A549 (cell line): Measurements from ENCODE around the gene SLC46A1. TPM values are rescaled to one million over a fixed set of nuclear protein-coding genes. Genes with fewer than 3 reads are reported as not detected.

ENCODE experiments used
- ATAC-seq, 2 experiments: fragments of 200-7000 bp in 1 of 2; fragments of >200 bp in 1 of 2; cut with Nextera tagmentation in 1 of 2; cut with Tn5 transposase in 1 of 2; 3 replicates each; pipeline versions ENCODE4 v1.8.0 to v1.9.1; 2018 to 2020; ENCODE audit warnings: mild to moderate bottlenecking in 1 of 2, moderate library complexity in 1 of 2
- CTCF ChIA-PET: fragments of 300-600 bp; sonication (Branson Sonifier 250); formaldehyde crosslinking; extraction: SDS; loops from one replicate; lab custom pipeline; 2021; ENCODE audit warnings: antibody characterized with exemption, inconsistent platforms; lab: Yijun Ruan, JAX
- POLR2A ChIA-PET: fragments of 350-600 bp; formaldehyde crosslinking; extraction: SDS; loops from one replicate; lab custom pipeline; 2021; ENCODE audit warnings: antibody characterized with exemption, inconsistent platforms; lab: Yijun Ruan, JAX
- DNase-seq, 2 experiments: peaks; one replicate each; pipeline versions ENCODE4 v3.0.0 to v3.0.0-alpha.2; 2011 to 2016; ENCODE audit warnings: low read depth in 1 of 2, low spot score in 1 of 2
- FAIRE-seq: peaks from 2 replicates; lab custom pipeline; 2011; peaks lifted over from hg19 to GRCh38; lab: Jason Lieb, UNC
- H3K27ac ChIP-seq, 2 experiments: fragments of >200 bp; sonication (Bioruptor Twin); formaldehyde crosslinking; 3 replicates each; pipeline ENCODE4 v1.5.1; 2016 to 2017
- H3K4me1 ChIP-seq: fragments of >200 bp; sonication (Bioruptor Twin); formaldehyde crosslinking; 3 replicates; pipeline ENCODE4 v1.6.1; 2016
- H3K4me2 ChIP-seq: fragments of >200 bp; sonication (Bioruptor Twin); formaldehyde crosslinking; 3 replicates; pipeline ENCODE4 v1.6.1; 2016
- H3K4me3 ChIP-seq: fragments of >200 bp; sonication (Bioruptor Twin); formaldehyde crosslinking; 3 replicates; pipeline ENCODE4 v1.5.1; 2016
- H3K9me3 ChIP-seq: fragments of >200 bp; sonication (Bioruptor Twin); formaldehyde crosslinking; 3 replicates; pipeline ENCODE4 v1.6.1; 2016
- ATOH8 ChIP-seq: fragments of 250-450 bp; sonication (Bioruptor Pico); IDR thresholded peaks from 2 replicates; pipeline ENCODE4 v1.5.0; 2020; ENCODE audit warnings: low read depth, mild to moderate bottlenecking, moderate library complexity
- BCL3 ChIP-seq: fragments of >200 bp; sonication (Bioruptor Twin); formaldehyde crosslinking; IDR thresholded peaks from 3 replicates; pipeline ENCODE4 v1.6.1; 2016
- BHLHE40 ChIP-seq: IDR thresholded peaks from 2 replicates; pipeline ENCODE4 v1.6.1; 2012; ENCODE audit warnings: low read depth, low read length, inconsistent platforms
- CBX8 ChIP-seq: fragments of 200-600 bp; sonication (generic); IDR thresholded peaks from 2 replicates; pipeline ENCODE4 v1.6.1; 2016
- CEBPB ChIP-seq, 2 experiments: fragments of >200 bp in 1 of 2; sonication (Bioruptor Twin) in 1 of 2; formaldehyde crosslinking in 1 of 2; IDR thresholded peaks; 2 replicates each; pipeline ENCODE4 v1.6.1; 2012 to 2016
- CHD2 ChIP-seq: fragments of 150-350 bp; IDR thresholded peaks from 2 replicates; pipeline ENCODE4 v1.6.1; 2014; ENCODE audit warnings: low read length; ENCODE audit not compliant: partially characterized antibody
- E2F6 ChIP-seq: IDR thresholded peaks from 2 replicates; pipeline ENCODE4 v1.6.1; 2012; ENCODE audit warnings: low read depth, borderline replicate concordance
- EHMT2 ChIP-seq: fragments of 200-600 bp; sonication (generic); IDR thresholded peaks from 2 replicates; pipeline ENCODE4 v1.6.1; 2016; ENCODE audit warnings: antibody characterized with exemption, low read depth, mild to moderate bottlenecking, moderate library complexity
- ELK1 ChIP-seq: fragments of 150-350 bp; IDR thresholded peaks from 2 replicates; pipeline ENCODE4 v1.6.1; 2014; ENCODE audit warnings: low read depth, mild to moderate bottlenecking, low read length
- ESRRA ChIP-seq: fragments of 150-350 bp; IDR thresholded peaks from 2 replicates; pipeline ENCODE4 v1.6.1; 2014; ENCODE audit warnings: mild to moderate bottlenecking, low read length, borderline replicate concordance
- FOSB ChIP-seq: fragments of 250-450 bp; sonication (Bioruptor Pico); IDR thresholded peaks from 2 replicates; pipeline ENCODE4 v1.5.0; 2020; ENCODE audit warnings: mild to moderate bottlenecking, moderate library complexity
- FOSL2 ChIP-seq, 2 experiments: fragments of 450-650 bp in 1 of 2; fragments of >200 bp in 1 of 2; sonication (Bioruptor Twin) in 1 of 2; formaldehyde crosslinking; IDR thresholded peaks; 2 replicates each; pipeline versions ENCODE4 v1.5.0 to v1.6.1; 2016 to 2020; ENCODE audit warnings: mild to moderate bottlenecking in 1 of 2, moderate library complexity in 1 of 2
- FOXS1 ChIP-seq: fragments of 250-450 bp; sonication (Bioruptor Pico); IDR thresholded peaks from 2 replicates; pipeline ENCODE4 v1.5.0; 2020; ENCODE audit warnings: mild to moderate bottlenecking, moderate library complexity
- HDAC2 ChIP-seq: fragments of 200-600 bp; sonication (generic); IDR thresholded peaks from 2 replicates; pipeline ENCODE4 v1.6.1; 2016
- HOXA7 ChIP-seq: fragments of 250-450 bp; sonication (Bioruptor Pico); IDR thresholded peaks from 2 replicates; pipeline ENCODE4 v1.5.0; 2020; ENCODE audit warnings: mild to moderate bottlenecking, moderate library complexity
- HOXB5 ChIP-seq: fragments of 250-450 bp; sonication (Bioruptor Pico); IDR thresholded peaks from 2 replicates; pipeline ENCODE4 v1.5.0; 2020; ENCODE audit warnings: mild to moderate bottlenecking, moderate library complexity
- JUN ChIP-seq, 2 experiments: fragments of >200 bp; sonication (Bioruptor Twin); formaldehyde crosslinking; IDR thresholded peaks; 2 replicates in 1 of 2; 3 replicates in 1 of 2; pipeline ENCODE4 v1.6.1; 2016 to 2017
- KDM5A ChIP-seq: fragments of 200-600 bp; sonication (generic); IDR thresholded peaks from 2 replicates; pipeline ENCODE4 v1.6.1; 2016; ENCODE audit warnings: antibody characterized with exemption, mild to moderate bottlenecking
- MAZ ChIP-seq: fragments of 150-350 bp; IDR thresholded peaks from 2 replicates; pipeline ENCODE4 v1.6.1; 2014; ENCODE audit warnings: antibody characterized with exemption, low read depth, low read length, borderline replicate concordance
- NFE2L2 ChIP-seq: fragments of 150-350 bp; conservative IDR thresholded peaks from 2 replicates; pipeline ENCODE4 v1.6.1; 2014; ENCODE audit warnings: low read length
- NPAS2 ChIP-seq: fragments of 250-450 bp; sonication (Bioruptor Pico); IDR thresholded peaks from 2 replicates; pipeline ENCODE4 v1.8.0; 2022; ENCODE audit warnings: mild to moderate bottlenecking, moderate library complexity, borderline replicate concordance
- NR3C1 ChIP-seq: fragments of >200 bp; sonication (Bioruptor Twin); formaldehyde crosslinking; IDR thresholded peaks from 3 replicates; pipeline ENCODE4 v1.6.1; 2017
- PBX3 ChIP-seq: IDR thresholded peaks from 2 replicates; pipeline ENCODE4 v1.6.1; 2012
- PHF8 ChIP-seq: fragments of 200-600 bp; sonication (generic); IDR thresholded peaks from 2 replicates; pipeline ENCODE4 v1.6.1; 2016; ENCODE audit warnings: low read depth, mild to moderate bottlenecking, antibody characterized with exemption, moderate library complexity, borderline replicate concordance
- POLR2A ChIP-seq: IDR thresholded peaks from 2 replicates; pipeline ENCODE4 v1.6.1; 2012; ENCODE audit warnings: mild to moderate bottlenecking, low read length
- RAD21 ChIP-seq, 2 experiments: fragments of >200 bp in 1 of 2; sonication (Bioruptor Twin) in 1 of 2; formaldehyde crosslinking in 1 of 2; IDR thresholded peaks in 1 of 2; conservative IDR thresholded peaks in 1 of 2; 2 replicates in 1 of 2; 3 replicates in 1 of 2; pipeline ENCODE4 v1.6.1; 2012 to 2018; ENCODE audit warnings: inconsistent platforms in 1 of 2
- RCOR1 ChIP-seq: fragments of 150-350 bp; IDR thresholded peaks from 2 replicates; pipeline ENCODE4 v1.6.1; 2014; ENCODE audit warnings: antibody characterized with exemption, low read length, low read depth
- RNF2 ChIP-seq: fragments of 200-600 bp; sonication (generic); IDR thresholded peaks from 2 replicates; pipeline ENCODE4 v1.6.1; 2016; ENCODE audit warnings: low read depth, mild to moderate bottlenecking, antibody characterized with exemption, moderate library complexity, borderline replicate concordance
- TFCP2L1 ChIP-seq: fragments of 250-450 bp; sonication (Bioruptor Pico); IDR thresholded peaks from 2 replicates; pipeline ENCODE4 v1.5.0; 2021; ENCODE audit warnings: mild to moderate bottlenecking
- USF2 ChIP-seq: fragments of 450-650 bp; IDR thresholded peaks from 2 replicates; pipeline ENCODE4 v1.6.1; 2014; ENCODE audit warnings: antibody characterized with exemption
- ZNF302 ChIP-seq: fragments of 250-450 bp; sonication (Bioruptor Pico); IDR thresholded peaks from 2 replicates; pipeline ENCODE4 v1.9.0; 2021; ENCODE audit warnings: inconsistent platforms, mild to moderate bottlenecking, moderate library complexity
- ZSCAN20 ChIP-seq: fragments of 250-450 bp; sonication (Bioruptor Pico); IDR thresholded peaks from 2 replicates; pipeline ENCODE4 v1.8.0; 2022; ENCODE audit warnings: mild to moderate bottlenecking, moderate library complexity
- WGBS: methylation state at CpG from one replicate; pipeline ENCODE4 v1.1.6; 2017; ENCODE audit errors: missing lambda C conversion rate; 5-methylcytosine and 5-hydroxymethylcytosine counted together
- polyA plus RNA-seq, 4 experiments: library from polyadenylated mRNA; depleted of rRNA in 3 of 4; stranded (reverse); fragments of >200 nt; fragmentation: RNase III in 1 of 4; extraction: RNeasy Plus Mini Kit Qiagen cat#74134 plus additional on column Dnase treatment in 1 of 4; gene quantifications; 2 replicates in 3 of 4; 3 replicates in 1 of 4; pipeline ENCODE4 v1.2.3, GENCODE V29; 2011 to 2017

SLC46A1 gene
- polyA plus RNA-seq, 2 of the 4 experiments (the other 2 are of a cell fraction) = 12.8 to 23.7 TPM

GRCh38 chr17:28370744-28371103, 35.3 kb downstream of the SLC46A1 start (continued):
- 0 out of 3 replicates have a peak, but pooled peaks have one; percentile 3 for TF ChIP-seq BCL3
- TF ChIP-seq, all 56 proteins: peak for 3

GRCh38 chr17:28370035-28370743, 35.8 kb downstream of the SLC46A1 start, which contains the start of gene VTN:
Gene VTN, minus strand, starts transcription at chr17:28370307. Its CDS starts 104 bp downstream, at chr17:28370203.
- CTCF ChIA-PET = interaction anchor here (0.6 to 5.5 kb wide), 10 partner anchors 9 to 139 kb away, joined by 3 to 27 read pairs (median 4); partner anchors contain the start of genes POLDIP2 and TNFAIP1
- H3K4me1 ChIP-seq = peaks cover 30% of the 10 kb centered on the region
- 21% methylated on average over 8 of the region's 8 CpGs for WGBS
- H3K27ac ChIP-seq = peak within 1 kb of the TSS; percentile 83 to 87
- ATAC-seq = peak; percentile 48 to 77
- H3K9me3 ChIP-seq = no peaks in the 10 kb centered on the region
- peak; percentile 77 for FAIRE-seq
- H3K4me3 ChIP-seq = peak within 1 kb of the TSS; percentile 57
- peak; percentile 78 to 90 for DNase-seq
- peak within 1 kb of the TSS; percentile 81 for H3K4me2 ChIP-seq
- POLR2A ChIA-PET = interaction anchor here (0.5 to 3.0 kb wide), 6 partner anchors 10 to 48 kb away, joined by 3 to 43 read pairs (median 5); partner anchors contain the start of genes IFT20, POLDIP2 and TNFAIP1
- TF ChIP-seq PBX3 = no peak
- no peak for TF ChIP-seq TFCP2L1 (CRISPR knock-in tag)
- no peak for TF ChIP-seq HOXA7 (CRISPR knock-in tag)
- TF ChIP-seq POLR2A = 0 out of 2 replicates have a peak, but pooled peaks have one; percentile 26
- no peak for TF ChIP-seq E2F6
- TF ChIP-seq ZSCAN20 = no peak
- no peak for TF ChIP-seq FOSL2 (IDR thresholded peaks at IDR 0.05)
- no peak for TF ChIP-seq FOSL2 (CRISPR knock-in tag; IDR thresholded peaks at IDR 0.05)
- no peak for TF ChIP-seq ZNF302 (CRISPR knock-in tag)
- TF ChIP-seq RAD21 (conservative IDR thresholded peaks at IDR 0.05 in 1 of 2, IDR thresholded peaks at IDR 0.05 in 1 of 2) = peak in 1 of 2 experiments; percentile 35; a peak in 2 of 5 replicates
- TF ChIP-seq FOSB (CRISPR knock-in tag) = no peak
- no peak for TF ChIP-seq RCOR1
- TF ChIP-seq CEBPB (IDR thresholded peaks at IDR 0.05) = peak in 1 of 2 experiments; percentile 42; a peak in 2 of 4 replicates
- no peak for TF ChIP-seq NR3C1
- TF ChIP-seq ELK1 = no peak
- no peak for TF ChIP-seq KDM5A
- no peak for TF ChIP-seq PHF8
- TF ChIP-seq ATOH8 = no peak
- TF ChIP-seq NPAS2 = no peak
- TF ChIP-seq CHD2 = no peak
- TF ChIP-seq HOXB5 (CRISPR knock-in tag) = no peak
- no peak for TF ChIP-seq FOXS1 (CRISPR knock-in tag)
- TF ChIP-seq EHMT2 = no peak
- TF ChIP-seq CBX8 = no peak
- TF ChIP-seq RNF2 = no peak
- TF ChIP-seq JUN (IDR thresholded peaks at IDR 0.05) = 0 out of 5 replicates have a peak, but pooled peaks of 1 of the 2 experiments have one; percentile 33
- no peak for TF ChIP-seq HDAC2
- peak; percentile 65; the same call in 1 of the 2 replicates for TF ChIP-seq MAZ
- peak; percentile 74 for TF ChIP-seq ESRRA
- TF ChIP-seq NFE2L2 = no peak
- TF ChIP-seq USF2 = no peak
- no peak for TF ChIP-seq BHLHE40
